NCI-H446 (cell line): ENCODE measurements around the gene ENTPD7.

Experiments used
- DNase-seq, 2 experiments: peaks; one replicate each; lab custom pipeline; 2025; lab: John Stamatoyannopoulos, UW

Gene ENTPD7

DNA sequence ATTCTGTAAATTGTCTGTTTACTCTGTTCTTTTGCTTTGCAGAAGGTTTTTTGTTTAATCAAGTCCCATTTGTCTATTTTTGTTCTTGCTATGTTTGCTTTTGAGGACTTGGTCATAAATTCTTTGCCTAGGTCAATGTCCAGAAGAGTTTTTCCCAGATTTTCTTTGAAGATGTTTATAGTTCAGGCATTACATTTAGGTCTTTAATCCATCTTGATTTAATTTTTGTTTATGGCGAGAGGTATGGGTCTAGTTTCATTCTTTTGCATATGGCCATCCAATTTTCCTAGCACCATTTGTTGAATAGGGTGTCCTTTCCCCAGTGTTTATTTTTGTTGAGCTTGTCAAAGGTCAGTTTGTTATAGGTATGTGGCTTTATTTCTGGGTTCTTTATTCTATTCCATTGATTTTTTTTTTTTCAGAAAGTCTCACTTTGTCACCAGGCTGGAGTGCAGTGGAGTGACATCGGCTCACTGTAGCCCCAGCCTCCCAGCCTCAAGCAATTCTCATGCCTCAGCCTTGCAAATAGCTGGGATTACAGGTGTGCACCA lies 11.6 kb upstream of the ENTPD7 start:
- no peak for DNase-seq

DNA sequence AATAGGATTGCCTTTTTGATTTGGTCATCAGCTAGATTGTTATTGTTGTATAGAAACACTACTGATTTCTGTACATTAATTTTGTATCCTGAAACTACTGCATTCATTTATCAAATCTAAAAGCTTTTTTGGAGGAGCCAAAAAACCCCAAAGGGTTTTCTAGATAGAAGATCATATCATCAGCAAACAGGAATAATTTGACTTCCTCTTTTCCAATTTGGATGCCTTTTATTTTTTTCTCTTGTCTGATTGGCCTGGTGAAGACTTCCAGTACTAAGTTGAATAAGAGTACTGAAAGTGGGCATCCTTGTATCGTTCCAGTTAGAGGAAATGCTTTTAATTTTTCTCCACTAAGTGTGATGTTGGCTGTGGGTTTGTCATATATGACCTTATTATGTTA lies 10.6 kb upstream of the ENTPD7 start:
- DNase-seq: no peak

DNA sequence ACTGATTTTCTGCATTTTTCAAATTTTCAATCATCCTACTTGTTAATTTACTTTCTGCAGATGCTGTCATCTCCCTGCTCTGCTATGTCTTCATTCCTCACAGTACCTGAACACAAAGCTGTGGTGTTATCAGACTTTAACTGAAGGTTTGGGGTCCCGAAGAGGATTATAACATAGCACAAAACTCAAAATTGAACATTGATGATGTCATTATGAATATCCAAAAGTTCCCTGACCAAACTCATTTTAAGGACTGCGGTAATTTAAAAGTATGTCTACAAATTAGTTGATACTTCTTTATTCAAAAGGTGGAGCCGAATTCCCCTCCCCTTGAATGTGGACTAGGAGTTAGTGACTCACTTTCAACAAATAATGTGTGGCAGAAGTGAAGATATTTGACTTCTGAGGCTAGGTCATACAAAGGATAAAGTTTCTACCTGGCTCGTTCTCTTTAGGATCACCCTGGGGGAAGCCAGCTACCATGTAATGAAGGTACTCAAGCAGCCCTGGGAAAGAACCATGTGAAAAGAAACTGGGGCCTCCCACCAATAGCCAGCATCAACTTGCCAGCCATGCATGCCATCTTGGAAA lies 6.4 kb upstream of the ENTPD7 start:
- no peak for DNase-seq

DNA sequence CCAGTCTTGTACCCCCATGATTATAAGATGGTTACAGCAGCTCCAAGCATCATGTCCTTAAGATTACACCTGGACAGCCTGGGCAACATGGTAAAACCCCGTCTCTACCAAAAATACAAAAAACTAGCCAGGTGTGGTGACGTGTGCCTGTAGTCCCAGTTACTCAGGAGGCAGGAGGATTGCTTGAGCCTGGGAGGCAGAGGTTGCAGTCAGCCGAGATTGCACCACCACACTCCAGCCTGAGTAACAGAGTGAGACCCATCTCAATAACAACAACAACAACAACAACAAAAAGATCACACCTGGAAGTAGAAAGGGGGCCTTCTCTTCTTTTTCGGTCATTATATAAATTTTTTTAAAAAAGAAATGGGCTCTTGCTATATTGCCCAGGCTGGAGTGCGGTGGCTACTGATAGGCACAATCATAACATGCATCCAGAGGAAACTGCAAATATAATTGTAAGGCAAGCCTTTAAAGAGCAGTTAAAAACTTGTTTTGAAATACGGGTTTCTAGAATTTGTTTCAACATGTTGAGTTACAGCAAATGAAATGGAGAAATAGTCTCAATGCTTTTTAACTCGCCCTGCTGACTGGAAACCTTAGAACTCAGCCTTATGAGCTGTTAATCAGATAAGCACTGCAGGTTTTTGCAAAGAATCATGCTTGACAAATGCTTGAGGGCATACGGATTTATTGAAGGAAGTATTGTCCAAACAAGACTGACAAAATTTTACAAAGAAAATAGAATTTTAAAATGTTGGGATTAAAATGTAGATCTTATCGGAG lies 4.7 kb upstream of the ENTPD7 start:
- no peak for DNase-seq

DNA sequence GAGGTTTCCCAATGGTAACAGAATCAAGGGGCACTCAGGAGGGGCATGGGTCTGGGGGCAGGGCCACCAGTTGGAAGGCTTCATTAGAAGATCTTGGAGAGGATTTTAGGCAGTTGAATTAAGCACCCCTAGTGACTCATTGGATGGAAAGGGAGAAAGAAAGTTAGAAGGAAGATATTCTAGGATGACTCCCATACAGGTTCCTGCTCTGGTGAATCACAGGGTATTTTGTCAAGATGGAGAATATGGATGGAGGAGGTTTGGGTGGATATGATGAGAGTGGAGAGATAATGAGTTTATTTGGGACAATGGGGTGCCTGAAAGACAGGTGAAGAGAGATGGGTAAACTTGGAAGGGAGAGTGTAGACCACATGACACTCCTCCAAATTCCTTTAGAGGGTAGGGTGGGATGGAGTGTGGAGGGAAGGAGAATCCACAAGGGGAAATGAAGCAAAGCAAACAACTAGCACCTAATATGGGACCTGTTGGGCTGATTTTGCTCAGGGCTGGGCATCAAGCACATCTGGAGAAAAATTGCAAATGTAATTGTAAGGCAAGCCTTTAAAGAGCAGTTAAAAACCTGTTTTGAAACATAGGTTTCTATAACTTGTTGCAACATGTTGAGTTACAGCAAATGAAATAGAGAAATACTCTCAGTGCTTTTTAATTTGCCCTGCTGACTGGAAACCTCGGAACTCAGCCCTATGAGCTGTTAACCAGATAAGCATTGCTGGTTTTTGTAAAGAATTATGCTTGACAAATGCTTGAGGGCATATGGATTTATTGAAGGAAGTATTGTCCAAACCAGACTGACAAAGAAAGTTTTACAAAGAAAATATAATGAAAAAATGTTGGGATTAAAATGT lies 2.9 kb upstream of the ENTPD7 start:
- no peak for DNase-seq

DNA sequence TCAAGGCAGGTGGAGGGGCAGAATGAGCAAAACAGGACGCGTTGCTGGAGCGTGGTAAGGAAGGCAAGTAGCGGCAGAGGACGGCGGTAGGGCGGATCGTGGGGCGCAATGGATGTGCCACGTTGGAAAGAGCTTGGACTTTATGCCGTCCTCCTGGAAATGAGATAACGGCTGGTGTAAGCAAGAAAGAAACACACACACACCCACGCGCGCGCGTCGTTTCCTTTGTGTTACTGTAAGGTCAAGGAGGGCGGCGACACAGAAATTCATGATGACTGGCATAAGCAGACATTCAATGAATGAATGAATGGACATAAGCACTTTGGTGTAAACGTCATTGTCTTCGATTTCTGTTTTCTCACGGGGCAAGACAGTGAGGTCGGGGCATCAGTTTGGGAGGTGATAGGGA lies 683 bp upstream of the ENTPD7 start:
- no peak for DNase-seq

DNA sequence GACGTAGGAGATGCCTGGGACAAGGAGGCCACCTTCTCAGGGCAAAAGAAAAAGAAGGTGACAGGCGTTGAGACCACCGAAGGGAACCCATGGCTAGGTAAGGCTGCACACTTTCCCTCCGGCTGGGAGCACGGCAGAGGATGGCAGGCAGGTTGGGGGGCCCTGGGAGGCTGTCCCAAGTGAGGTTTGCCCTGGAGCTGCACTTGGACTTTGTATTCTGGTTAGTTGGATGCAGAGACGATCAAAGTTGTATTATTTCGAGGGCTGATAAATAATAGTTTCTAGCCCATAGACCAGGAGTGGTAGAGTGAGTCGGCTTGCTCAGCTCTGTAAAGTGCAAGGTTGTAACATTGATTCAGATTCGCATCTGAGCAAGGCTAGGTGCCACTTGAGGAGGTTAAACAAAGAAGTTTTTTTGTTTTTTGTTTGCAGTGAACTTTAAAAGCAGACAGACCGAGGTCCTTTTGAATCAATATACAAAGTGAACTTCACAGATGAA lies 608 bp downstream of the ENTPD7 start:
- no peak for DNase-seq

DNA sequence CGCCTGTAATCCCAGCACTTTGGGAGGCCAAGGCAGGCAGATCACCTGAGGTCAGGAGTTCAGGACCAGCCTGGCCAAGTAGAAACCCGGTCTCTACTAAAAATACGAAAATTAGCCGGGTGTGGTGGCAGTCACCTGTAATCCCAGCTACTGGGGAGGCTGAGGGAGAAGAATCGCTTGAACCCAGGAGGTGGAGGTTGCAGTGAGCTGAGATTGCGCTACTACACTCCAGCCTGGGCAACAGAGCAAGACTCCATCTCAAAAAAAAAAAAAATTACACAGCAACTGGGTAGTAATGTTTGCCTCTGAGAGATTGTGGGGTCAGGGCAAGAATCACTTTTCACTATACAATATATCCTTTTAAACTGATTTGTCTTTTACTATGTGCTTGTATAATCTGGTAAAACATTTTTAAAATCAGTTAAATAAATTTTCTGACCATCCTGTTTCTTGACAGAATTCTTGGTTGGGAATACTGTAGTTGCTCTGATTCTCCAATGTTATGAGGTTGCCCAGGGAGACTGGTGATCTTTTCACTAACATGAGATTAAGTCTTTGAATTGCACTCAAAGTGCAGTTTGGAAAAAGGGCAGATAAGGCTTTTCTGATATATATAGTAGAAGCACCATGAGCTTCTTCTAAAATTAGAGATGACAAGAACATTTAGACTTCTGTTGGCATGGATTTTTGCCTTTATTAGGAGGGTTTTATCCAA lies 1.5 kb downstream of the ENTPD7 start:
- DNase-seq: no peak

DNA sequence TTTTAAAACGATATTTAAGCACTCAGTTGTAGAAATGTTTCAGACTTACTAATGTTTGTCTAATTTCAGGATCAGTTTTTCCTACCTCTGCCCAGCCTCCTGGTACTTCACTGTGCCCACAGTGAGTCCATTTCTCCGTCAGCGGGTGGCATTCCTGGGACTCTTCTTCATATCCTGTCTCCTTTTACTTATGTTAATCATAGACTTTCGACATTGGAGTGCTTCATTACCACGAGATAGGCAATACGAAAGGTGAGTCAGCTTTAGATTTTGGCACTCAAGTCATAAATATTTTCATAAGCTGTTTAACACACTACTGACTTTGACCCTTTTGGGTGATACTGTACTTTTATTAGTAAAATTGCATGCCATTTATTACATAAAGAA lies 2.1 kb downstream of the ENTPD7 start:
- no peak for DNase-seq

DNA sequence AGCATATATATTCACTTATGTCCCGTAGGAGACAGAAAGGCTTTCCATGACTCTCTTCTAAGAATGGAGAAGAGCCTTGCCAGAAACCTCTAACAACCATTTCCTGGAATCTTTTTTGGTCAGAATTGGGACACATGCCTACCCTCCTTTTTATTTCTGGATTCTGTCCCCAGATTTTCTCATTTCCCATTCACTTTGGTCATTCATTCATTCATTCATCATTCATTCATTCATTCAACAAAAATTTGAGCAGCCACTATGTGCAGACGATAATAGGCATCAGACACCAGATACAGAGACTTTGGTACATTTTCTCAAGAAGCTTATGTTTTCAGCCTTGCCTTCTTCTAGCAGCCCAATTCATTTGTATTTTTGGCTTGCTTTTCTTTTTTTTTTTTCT lies 6.0 kb downstream of the ENTPD7 start:
- DNase-seq: no peak

DNA sequence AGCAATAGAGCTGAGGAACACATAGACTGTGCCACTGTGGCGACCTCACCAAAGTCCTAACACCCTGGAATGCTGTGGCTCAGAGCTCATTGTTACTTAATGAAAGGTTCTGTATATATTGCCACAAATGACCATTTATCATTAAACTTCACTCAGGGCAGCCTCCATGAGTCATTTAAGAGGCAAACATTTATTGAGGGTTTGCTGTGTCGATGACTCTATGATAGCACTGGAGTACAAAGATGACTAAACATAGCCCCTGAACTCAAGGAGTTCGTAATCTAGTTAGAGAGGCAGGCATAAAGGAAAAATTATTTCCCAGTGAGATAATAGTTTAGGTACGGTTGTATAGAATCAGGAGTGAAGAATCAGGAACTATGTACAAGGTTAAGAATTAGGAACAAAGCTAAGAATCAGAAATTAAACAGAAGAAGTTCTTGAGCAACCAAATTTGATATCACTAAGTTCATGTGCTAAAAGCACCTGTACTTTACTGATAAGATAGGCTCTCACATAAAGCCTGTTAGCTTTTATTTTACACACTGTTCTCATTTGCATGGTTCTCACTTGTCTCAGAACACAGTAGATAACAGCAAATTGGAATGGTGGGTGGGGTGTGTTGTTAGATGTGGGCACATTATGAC lies 7.9 kb downstream of the ENTPD7 start:
- no peak for DNase-seq

DNA sequence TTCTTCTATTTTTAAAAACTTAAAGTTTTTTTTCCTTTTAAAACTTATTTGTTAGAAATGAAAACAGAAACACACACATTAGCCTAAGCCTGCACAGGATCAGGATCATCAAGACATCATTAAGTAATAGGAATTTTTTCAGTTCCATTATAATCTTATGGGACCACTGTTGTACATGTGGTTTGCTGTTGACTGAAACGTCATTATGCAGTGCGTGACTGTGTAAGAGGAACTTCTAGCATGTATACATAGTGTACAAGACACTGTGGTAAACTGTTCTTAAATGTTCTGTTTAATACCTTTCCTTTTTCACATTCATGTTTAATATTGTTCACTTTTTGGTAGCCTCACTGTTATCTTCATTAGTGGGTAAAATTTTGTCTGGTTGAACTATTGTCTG lies 12.1 kb downstream of the ENTPD7 start:
- no peak for DNase-seq

DNA sequence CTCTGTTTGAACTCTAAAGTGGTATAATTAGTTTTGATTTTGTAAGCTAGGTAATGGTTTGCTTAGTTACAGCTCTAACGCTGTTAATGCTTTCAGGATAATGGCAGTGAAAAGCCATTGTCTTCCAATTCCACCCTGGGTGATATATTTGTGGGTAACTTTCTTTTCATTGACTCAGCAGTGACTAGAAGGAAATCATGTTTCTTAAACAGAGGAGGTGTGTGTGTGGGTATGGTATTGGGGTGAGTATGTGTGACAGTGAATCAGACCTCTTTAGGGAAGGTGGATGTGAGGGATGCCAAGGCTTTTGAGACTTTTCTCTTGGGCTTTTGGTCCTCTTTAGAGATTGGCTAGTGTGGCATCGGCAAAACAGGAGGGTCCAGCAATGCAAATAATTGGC lies 13.6 kb downstream of the ENTPD7 start:
- DNase-seq: no peak

DNA sequence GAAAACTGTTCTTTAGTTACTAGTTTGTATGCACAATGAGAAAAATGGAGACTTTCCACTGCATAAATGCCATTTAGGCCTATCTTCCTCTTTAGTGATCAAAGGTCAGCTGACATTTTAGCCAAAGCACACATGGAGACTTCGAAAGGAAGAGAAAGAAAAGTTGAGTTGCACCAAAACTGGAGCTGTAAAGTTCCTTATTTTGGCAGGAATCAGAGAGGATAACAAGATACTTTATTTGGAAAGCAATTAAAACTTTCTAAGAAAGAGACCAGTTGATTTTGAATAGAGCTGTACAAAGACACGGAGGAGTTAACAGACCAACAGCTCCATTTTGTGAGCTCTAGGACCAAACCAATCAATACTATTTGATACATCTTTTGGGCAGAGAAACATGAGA lies 14.2 kb downstream of the ENTPD7 start:
- no peak for DNase-seq

DNA sequence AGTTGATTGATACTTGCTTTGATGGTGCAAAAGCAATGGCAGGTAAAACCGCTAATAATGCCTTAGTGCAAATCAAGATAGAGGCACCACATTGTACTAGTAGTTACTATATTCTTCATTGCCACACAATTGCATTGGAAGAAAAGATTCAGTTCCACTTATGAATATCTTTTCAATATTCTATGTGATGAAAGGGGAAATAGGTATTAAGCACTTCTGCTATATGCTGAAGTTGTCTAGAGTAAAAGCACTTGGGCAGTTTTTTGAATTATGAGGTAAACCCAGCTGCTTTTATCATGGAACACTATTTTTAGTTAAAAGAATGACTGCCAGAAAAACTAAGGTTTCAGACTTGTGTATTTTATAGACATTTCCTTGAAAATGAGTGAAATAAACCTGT lies 15.5 kb downstream of the ENTPD7 start:
- DNase-seq: no peak

DNA sequence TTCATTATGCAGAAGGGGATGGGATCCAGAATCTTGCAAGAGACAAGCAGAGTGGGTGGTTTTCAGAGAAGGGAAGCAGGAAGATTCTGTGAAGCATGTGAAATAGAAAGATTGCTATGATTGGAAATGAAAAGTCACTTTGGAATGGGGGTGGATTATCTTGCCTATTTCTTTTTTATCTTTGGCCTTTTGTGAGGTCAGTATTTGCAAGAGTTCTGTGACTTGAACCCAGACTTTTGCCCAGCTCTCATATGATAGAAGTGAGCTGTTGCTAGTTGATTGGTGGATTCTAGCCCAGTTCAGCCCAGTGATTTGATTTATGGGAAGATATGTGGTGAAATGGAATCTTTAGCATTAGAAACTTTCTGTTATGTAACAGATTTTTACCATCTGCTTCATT lies 17.1 kb downstream of the ENTPD7 start:
- no peak for DNase-seq

DNA sequence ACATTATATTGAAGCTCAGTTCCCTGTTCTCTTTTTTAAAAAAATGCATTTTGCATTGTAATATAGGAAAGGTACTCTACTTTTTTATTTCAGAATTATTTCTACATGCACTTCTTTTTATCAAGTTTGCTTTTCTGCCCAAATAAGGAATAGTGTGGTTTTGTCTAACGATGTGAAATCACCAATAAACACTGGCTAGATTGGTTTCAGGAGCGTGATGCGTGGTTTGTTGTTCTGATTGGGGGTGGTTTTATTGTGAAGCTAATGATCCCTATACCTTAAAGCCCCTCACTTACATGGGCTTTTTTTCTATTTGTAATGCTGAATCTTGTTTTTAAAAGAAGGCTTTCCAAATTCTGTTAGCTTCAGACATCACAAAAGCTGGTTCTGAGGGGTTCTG lies 17.6 kb downstream of the ENTPD7 start:
- no peak for DNase-seq

DNA sequence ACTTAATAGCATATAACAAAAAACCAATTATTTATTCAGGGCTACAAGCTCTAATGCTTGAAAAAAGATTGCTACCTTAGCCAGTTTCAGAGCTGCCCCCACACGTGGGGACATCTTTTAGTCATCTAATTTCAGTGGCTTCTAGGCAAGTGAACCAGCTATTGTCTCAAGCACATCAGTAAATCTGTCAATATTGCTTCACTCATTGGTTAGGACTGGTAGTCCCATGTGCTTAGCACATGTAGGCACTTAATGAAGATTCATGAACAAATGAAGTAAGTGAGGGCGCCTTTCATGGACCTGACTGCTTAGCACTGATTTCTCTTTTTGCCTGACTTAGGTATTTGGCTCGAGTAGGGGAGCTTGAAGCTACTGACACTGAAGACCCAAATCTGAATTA lies 19.6 kb downstream of the ENTPD7 start:
- no peak for DNase-seq

DNA sequence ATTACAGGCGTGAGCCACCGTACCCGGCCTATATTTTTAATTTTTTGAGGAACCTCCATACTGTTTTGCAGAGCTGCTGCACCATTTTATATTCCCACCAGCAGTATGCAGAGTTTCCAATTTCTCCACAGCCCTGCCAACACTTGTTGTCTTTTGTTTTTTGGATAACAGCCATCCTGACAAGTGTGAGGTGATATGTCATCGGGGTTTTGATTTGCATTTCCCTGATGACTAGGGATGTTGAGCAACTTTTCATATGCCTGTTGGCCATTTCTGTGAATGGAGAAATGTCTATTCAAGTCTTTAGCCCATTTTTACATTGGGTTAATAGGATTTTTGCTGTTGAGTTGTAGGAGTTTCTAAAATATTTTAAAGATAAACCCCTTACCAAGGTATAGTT lies 22.2 kb downstream of the ENTPD7 start:
- DNase-seq: peak in 1 of 2 experiments; percentile 3

DNA sequence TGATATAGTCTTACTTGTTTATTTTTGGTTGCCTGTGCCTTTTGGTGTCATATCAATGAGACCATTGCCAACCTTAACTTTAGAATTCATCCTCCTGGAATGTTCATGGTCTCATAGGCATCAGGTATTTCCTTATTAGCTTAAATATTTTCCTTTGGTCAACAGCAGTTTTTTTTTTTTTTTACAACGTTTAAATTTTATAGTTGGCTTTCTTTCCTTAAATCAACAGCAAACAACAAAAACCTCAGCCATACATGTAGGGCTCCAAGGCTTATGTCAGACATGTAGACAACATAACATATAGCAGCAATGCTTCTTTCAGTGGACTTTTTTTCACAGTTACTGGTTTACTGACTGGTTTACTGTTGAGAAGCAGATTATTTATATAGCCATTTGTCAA lies 22.7 kb downstream of the ENTPD7 start:
- DNase-seq: no peak

DNA sequence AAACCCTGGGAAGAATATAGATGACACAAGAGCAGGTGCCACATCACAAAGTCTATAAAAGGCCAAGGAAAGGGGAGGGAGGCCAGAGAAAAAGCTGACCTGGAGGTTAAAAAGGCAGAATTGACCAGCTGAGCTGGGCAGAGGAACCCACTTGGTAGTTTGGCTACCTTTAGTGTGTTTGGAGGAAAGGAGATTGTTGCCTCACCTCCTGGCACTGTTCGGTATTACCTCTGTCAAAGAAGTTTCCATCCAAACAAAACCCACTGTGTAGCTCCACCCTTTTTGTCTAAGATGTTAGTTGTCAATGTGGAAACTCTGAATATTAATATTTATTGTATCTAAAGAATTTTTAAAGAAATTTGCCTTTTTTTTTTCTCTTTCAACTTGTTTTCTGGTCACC lies 23.4 kb downstream of the ENTPD7 start:
- DNase-seq: no peak

DNA sequence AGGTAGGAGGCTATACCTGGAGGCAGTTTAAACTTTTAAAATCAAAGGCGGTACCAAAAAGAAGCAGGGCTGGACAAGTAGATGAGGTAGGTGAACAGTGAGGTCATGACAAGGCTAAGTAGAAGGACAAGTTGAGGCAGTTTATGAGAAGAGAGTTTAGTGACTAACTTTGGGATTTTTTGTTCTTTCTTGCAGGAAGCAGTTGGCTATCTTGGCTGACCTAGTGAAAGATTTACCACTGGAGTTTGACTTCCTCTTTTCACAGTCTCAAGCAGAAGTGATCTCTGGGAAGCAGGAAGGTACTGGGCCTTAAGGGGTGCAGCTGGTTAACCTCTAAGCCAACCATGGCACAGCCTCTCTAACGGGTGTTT lies 26.3 kb downstream of the ENTPD7 start:
- DNase-seq: no peak
